Body of pancreas (tissue), 4 donors: ENCODE data around the gene DAB1. TPM values are rescaled to one million over a fixed set of nuclear protein-coding genes. Genes with fewer than 3 reads are reported as not detected.

Experiments
- ATAC-seq: fragments of 150-250 bp; one replicate; pipeline ENCODE4 v1.9.1; 2016
- DNase-seq, 4 donors: peaks; one replicate each; pipeline ENCODE4 v3.0.0-alpha.2; 2019
- H3K27ac ChIP-seq, 4 donors: fragments of 200-600 bp; sonication (generic); 1 replicate in 3 of 4; 2 replicates in 1 of 4; pipeline versions ENCODE4 v1.5.1 to v1.6.1; 2016 to 2019; ENCODE audit warnings: mild to moderate bottlenecking in 1 of 4, mixed read lengths in 1 of 4, moderate library complexity in 1 of 4
- H3K27me3 ChIP-seq, 2 donors: fragments of 200-600 bp; sonication (generic); one replicate each; pipeline ENCODE4 v1.6.0; 2016; ENCODE audit warnings: mild to moderate bottlenecking in 1 of 2
- H3K36me3 ChIP-seq, 2 donors: fragments of 200-600 bp; sonication (generic); replicated peaks in 1 of 2; 2 replicates each; pipeline ENCODE4 v1.5.1; 2016; ENCODE audit warnings: low read depth in 2 of 2; ENCODE audit not compliant: insufficient read depth in 1 of 2
- H3K4me1 ChIP-seq: fragments of 200-600 bp; sonication (generic); one replicate; pipeline ENCODE4 v1.6.0; 2016
- H3K4me3 ChIP-seq, 2 donors: fragments of 200-600 bp; sonication (generic); 1 replicate in 1 of 2; 2 replicates in 1 of 2; pipeline ENCODE4 v1.5.1; 2016 to 2019
- H3K9me3 ChIP-seq, 3 donors: fragments of 200-600 bp; sonication (generic); 1 replicate in 2 of 3; 2 replicates in 1 of 3; pipeline ENCODE4 v1.5.1; 2016
- CTCF ChIP-seq, 7 experiments: fragments of 450-650 bp in 4 of 7; fragments of 200-600 bp in 3 of 7; sonication (generic) in 3 of 7; IDR thresholded peaks; one replicate each; pipeline ENCODE4 v1.5.1; 2016 to 2019; ENCODE audit warnings: antibody characterized with exemption in 7 of 7
- POLR2A ChIP-seq, 3 donors: fragments of 450-650 bp; IDR thresholded peaks; one replicate each; pipeline ENCODE4 v1.6.1; 2016; ENCODE audit warnings: antibody characterized with exemption in 3 of 3, mild to moderate bottlenecking in 2 of 3
- WGBS, 2 donors: methylation state at CpG; one replicate each; pipeline ENCODE4 v1.1.5; 2017; 5-methylcytosine and 5-hydroxymethylcytosine counted together
- intact Hi-C: fragments of 100-400 bp; cut with DNase I; formaldehyde crosslinking; loops from one replicate; pipeline ENCODE4 v1.15.1; 2023
- total RNA-seq, 2 donors: library from RNA; depleted of rRNA; stranded (reverse); fragments of >200 nt; gene quantifications; one replicate each; pipeline ENCODE4 v1.1.0, GENCODE V29; 2016

DAB1 gene
- total RNA-seq, 2 donors from 2014 or later, result under 0.01 TPM; not detected in 1

DNA sequence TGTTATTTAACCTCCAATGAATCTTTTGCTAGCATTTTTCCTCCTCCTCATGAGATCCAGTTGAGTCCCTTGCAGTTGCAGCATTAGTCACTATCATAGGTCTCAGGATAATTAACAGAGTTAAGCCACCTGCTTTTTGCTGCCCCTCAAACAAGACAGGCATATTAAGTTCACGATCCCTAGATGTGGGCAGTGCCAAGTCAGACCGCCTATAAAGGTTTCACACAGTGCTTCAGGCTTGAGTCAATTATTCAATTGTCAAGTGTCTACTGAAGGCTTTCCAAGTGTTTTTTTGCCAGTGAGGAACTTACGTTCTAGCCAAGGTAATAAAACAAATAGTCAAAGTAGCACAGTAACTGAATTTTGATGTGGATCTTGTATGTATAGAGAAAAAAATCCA lies 175.0 kb downstream of the DAB1 start:
- ATAC-seq, result no peak
- no peaks in the 10 kb centered on the region for H3K4me1 ChIP-seq
- 55 to 62% methylated on average over 3 of the region's 3 CpGs for WGBS, 2 donors
- H3K27ac ChIP-seq, result no peak overlapping the region
- H3K9me3 ChIP-seq, result peaks cover 0 to 7% (median 0%) of the 10 kb centered on the region in 3 donors
- TF ChIP-seq CTCF (IDR thresholded peaks at IDR 0.05) (no peak), POLR2A (IDR thresholded peaks at IDR 0.05) (no peak)
- no peak overlapping the region for H3K4me3 ChIP-seq
- H3K27me3 ChIP-seq, result no peaks in the 10 kb centered on the region
- no peaks in the 10 kb centered on the region for H3K36me3 ChIP-seq
- intact Hi-C loops, result no loop called here
- no peak for DNase-seq

- Histone ChIP-seq H3K27me3 (peaks cover 0 to 3% of the 10 kb centered on the region in 2 donors), H3K27ac (no peak overlapping the region), H3K9me3 (no peaks in the 10 kb centered on the region), H3K36me3 (no peaks in the 10 kb centered on the region), H3K4me3 (no peak overlapping the region), H3K4me1 (no peaks in the 10 kb centered on the region)
- intact Hi-C loops, result no loop called here
- DNase-seq, result no peak
- 87 to 94% methylated on average over 3 of the region's 3 CpGs for WGBS, 2 donors
- ATAC-seq, result no peak
- no peak for TF ChIP-seq POLR2A (IDR thresholded peaks at IDR 0.05)
- TF ChIP-seq CTCF (IDR thresholded peaks at IDR 0.05), result no peak
Observed at GRCh38 chr1:57238233-57238781, 185.6 kb downstream of the DAB1 start.

- H3K4me1 ChIP-seq, result no peaks in the 10 kb centered on the region
- intact Hi-C loops, result no loop called here
- no peak for ATAC-seq
- H3K9me3 ChIP-seq, result no peaks in the 10 kb centered on the region
- no peak overlapping the region for H3K4me3 ChIP-seq
- TF ChIP-seq CTCF (IDR thresholded peaks at IDR 0.05) (no peak), POLR2A (IDR thresholded peaks at IDR 0.05) (no peak)
- no peaks in the 10 kb centered on the region for H3K27me3 ChIP-seq
- no peak for DNase-seq
- no peaks in the 10 kb centered on the region for H3K36me3 ChIP-seq
- WGBS, 2 donors, result 58 to 71% methylated on average over 10 of the region's 10 CpGs
- no peak overlapping the region for H3K27ac ChIP-seq
Observed at GRCh38 chr1:57235730-57236510, 187.9 kb downstream of the DAB1 start.

GRCh38 chr1:57234459-57234858 lies 189.4 kb downstream of the DAB1 start:
- no peaks in the 10 kb centered on the region for H3K27me3 ChIP-seq
- no peak overlapping the region for H3K27ac ChIP-seq
- H3K36me3 ChIP-seq, result no peaks in the 10 kb centered on the region
- no peaks in the 10 kb centered on the region for H3K4me1 ChIP-seq
- ATAC-seq (no peak), DNase-seq (no peak)
- no peak for TF ChIP-seq POLR2A (IDR thresholded peaks at IDR 0.05)
- no peak for TF ChIP-seq CTCF (IDR thresholded peaks at IDR 0.05)
- intact Hi-C loops, result no loop called here
- H3K9me3 ChIP-seq, result no peaks in the 10 kb centered on the region
- no peak overlapping the region for H3K4me3 ChIP-seq

GRCh38 chr1:57232500-57232899 lies 191.4 kb downstream of the DAB1 start:
- intact Hi-C loops, result no loop called here
- Histone ChIP-seq H3K4me1 (no peaks in the 10 kb centered on the region), H3K4me3 (no peak overlapping the region), H3K27me3 (no peaks in the 10 kb centered on the region), H3K36me3 (no peaks in the 10 kb centered on the region), H3K9me3 (no peaks in the 10 kb centered on the region), H3K27ac (no peak overlapping the region)
- no peak for TF ChIP-seq POLR2A (IDR thresholded peaks at IDR 0.05)
- TF ChIP-seq CTCF (IDR thresholded peaks at IDR 0.05), result no peak
- 82 to 90% methylated on average over 3 of the region's 3 CpGs for WGBS, 2 donors
- no peak for ATAC-seq
- no peak for DNase-seq
